Testis (tissue), 3 donors: ENCODE data around the gene ZMIZ1. TPM values are rescaled to one million over a fixed set of nuclear protein-coding genes. Genes with fewer than 3 reads are reported as not detected.
A peak's percentile ranks its signal among the peaks of the same experiment; 100 is the strongest.

Experiments
- DNase-seq: peaks from one replicate; pipeline ENCODE4 v3.0.0-alpha.2; 2019
- H3K27ac ChIP-seq, 2 donors: fragments of 200-600 bp; sonication (generic); one replicate each; pipeline ENCODE4 v1.5.1; 2019
- H3K27me3 ChIP-seq: fragments of 200-600 bp; sonication (generic); one replicate; pipeline ENCODE4 v1.5.1; 2019
- H3K36me3 ChIP-seq: fragments of 200-600 bp; sonication (generic); one replicate; pipeline ENCODE4 v1.5.1; 2017; ENCODE audit warnings: low read depth; ENCODE audit errors: missing control alignments
- H3K4me1 ChIP-seq: fragments of 200-600 bp; sonication (generic); one replicate; pipeline ENCODE4 v1.5.1; 2019
- H3K4me3 ChIP-seq, 2 donors: fragments of 200-600 bp; sonication (generic); one replicate each; pipeline ENCODE4 v1.5.1; 2017 to 2019
- H3K9me3 ChIP-seq: fragments of 200-600 bp; sonication (generic); one replicate; pipeline ENCODE4 v1.5.1; 2017
- POLR2A ChIP-seq: fragments of 450-650 bp; IDR thresholded peaks from one replicate; pipeline ENCODE4 v1.6.1; 2017; ENCODE audit warnings: antibody characterized with exemption, mild to moderate bottlenecking, moderate library complexity
- WGBS, 2 donors: methylation state at CpG; one replicate each; pipeline ENCODE4 v1.1.5; 2018; 5-methylcytosine and 5-hydroxymethylcytosine counted together
- intact Hi-C: fragments of 100-400 bp; cut with DNase I; formaldehyde crosslinking; loops from one replicate; pipeline ENCODE4 v1.15.1; 2023; ENCODE audit warnings: low total_unique reads
- polyA plus RNA-seq: library from polyadenylated mRNA; stranded (reverse); fragments of 350-450 nt; fragmentation: Illumina TruSeq; extraction: RNeasy Lipid Tissue Mini Kit (QIAGEN cat#74804); gene quantifications from one replicate; pipeline ENCODE4 v1.2.3, GENCODE V29; 2014; ENCODE audit warnings: low read depth, low replicate concordance; ENCODE audit not compliant: insufficient read depth
- total RNA-seq, 2 donors: library from RNA; depleted of rRNA; stranded (reverse); fragments of >200 nt; gene quantifications; one replicate each; pipeline ENCODE4 v1.2.3, GENCODE V29; 2016
- TF ChIP-seq, protein P1 (sequence below), 3 experiments: fragments of 450-650 bp in 2 of 3; fragments of 200-600 bp in 1 of 3; sonication (generic) in 1 of 3; IDR thresholded peaks; one replicate each; pipeline ENCODE4 v1.5.1; 2016 to 2019; ENCODE audit warnings: antibody characterized with exemption in 3 of 3, mild to moderate bottlenecking in 2 of 3, moderate library complexity in 1 of 3

Gene ZMIZ1
- total and polyA plus RNA-seq, 3 donors from 2014 or later: 15.2 to 22.0 (median 18.8) TPM

DNA sequence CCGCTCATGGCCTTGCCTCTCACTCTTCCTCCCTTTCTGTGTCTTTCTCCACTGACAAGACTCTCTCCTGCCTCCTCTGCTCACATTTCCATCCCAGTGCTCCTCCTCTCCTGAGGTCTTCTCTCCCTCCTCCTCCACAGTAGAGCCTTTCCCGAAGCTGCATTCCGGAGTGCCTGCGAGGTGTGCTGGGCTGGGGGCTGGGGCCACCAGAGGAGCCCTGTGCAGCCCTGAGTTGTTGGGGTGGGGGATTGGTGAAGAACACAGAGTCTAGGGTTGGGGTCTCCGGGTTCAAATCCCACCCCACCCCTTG is 76.4 kb downstream of the ZMIZ1 start:
- H3K4me3 ChIP-seq: no peak overlapping the region
- DNase-seq: no peak
- peaks cover 49% of the 10 kb centered on the region for H3K4me1 ChIP-seq
- no peak overlapping the region for H3K27ac ChIP-seq
- H3K9me3 ChIP-seq: no peaks in the 10 kb centered on the region
- no peak for TF ChIP-seq POLR2A
- TF ChIP-seq, protein P1, sequence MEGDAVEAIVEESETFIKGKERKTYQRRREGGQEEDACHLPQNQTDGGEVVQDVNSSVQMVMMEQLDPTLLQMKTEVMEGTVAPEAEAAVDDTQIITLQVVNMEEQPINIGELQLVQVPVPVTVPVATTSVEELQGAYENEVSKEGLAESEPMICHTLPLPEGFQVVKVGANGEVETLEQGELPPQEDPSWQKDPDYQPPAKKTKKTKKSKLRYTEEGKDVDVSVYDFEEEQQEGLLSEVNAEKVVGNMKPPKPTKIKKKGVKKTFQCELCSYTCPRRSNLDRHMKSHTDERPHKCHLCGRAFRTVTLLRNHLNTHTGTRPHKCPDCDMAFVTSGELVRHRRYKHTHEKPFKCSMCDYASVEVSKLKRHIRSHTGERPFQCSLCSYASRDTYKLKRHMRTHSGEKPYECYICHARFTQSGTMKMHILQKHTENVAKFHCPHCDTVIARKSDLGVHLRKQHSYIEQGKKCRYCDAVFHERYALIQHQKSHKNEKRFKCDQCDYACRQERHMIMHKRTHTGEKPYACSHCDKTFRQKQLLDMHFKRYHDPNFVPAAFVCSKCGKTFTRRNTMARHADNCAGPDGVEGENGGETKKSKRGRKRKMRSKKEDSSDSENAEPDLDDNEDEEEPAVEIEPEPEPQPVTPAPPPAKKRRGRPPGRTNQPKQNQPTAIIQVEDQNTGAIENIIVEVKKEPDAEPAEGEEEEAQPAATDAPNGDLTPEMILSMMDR (IDR thresholded peaks at IDR 0.05): no peak
- intact Hi-C loops: no loop called here
- H3K27me3 ChIP-seq: no peaks in the 10 kb centered on the region
- 72 to 73% methylated on average over 4 to 5 of the region's 5 CpGs for WGBS, 2 donors
- no peaks in the 10 kb centered on the region for H3K36me3 ChIP-seq

- intact Hi-C loops: no loop called here
- Histone ChIP-seq H3K4me3 (no peak overlapping the region), H3K4me1 (peaks cover 52% of the 10 kb centered on the region), H3K36me3 (no peaks in the 10 kb centered on the region), H3K27ac (peak overlapping the region; percentile 70 to 73), H3K27me3 (no peaks in the 10 kb centered on the region), H3K9me3 (no peaks in the 10 kb centered on the region)
- 86 to 95% methylated on average over 6 to 9 of the region's 9 CpGs for WGBS, 2 donors
- DNase-seq: no peak
- TF ChIP-seq POLR2A: no peak
- TF ChIP-seq, protein P1 (IDR thresholded peaks at IDR 0.05): no peak
Measured at GRCh38 chr10:79145517-79146470, 77.0 kb downstream of the ZMIZ1 start.

GRCh38 chr10:79146611-79147130 is 77.9 kb downstream of the ZMIZ1 start:
- H3K27ac ChIP-seq: peak overlapping the region; percentile 70 to 73
- TF ChIP-seq POLR2A: no peak
- TF ChIP-seq, protein P1 (IDR thresholded peaks at IDR 0.05): peak in 1 of 3 experiments; percentile 48
- intact Hi-C loops: no loop called here
- no peaks in the 10 kb centered on the region for H3K36me3 ChIP-seq
- peaks cover 49% of the 10 kb centered on the region for H3K4me1 ChIP-seq
- peak; percentile 82 for DNase-seq
- no peak overlapping the region for H3K4me3 ChIP-seq
- no peaks in the 10 kb centered on the region for H3K27me3 ChIP-seq
- no peaks in the 10 kb centered on the region for H3K9me3 ChIP-seq
- 33 to 36% methylated on average over 9 to 13 of the region's 13 CpGs for WGBS, 2 donors

DNA sequence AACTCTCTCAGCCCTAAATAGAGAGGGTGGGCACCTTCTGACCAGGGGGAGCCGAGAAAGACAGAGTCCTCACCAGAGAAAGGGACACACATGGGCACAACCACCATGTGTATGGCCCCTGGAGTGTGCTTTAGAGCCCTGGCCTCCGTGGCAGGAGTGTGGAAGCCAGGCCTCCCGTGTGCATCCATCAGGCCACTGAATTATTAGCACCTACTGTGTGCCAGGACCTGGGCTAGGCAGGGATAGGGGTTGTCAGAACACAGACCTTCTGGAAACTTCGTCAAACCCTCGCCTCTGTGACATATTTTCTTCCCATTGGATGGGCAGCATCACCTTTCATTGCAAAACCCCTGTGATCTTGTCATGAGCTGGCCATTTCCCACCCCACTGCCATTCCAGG is 78.5 kb downstream of the ZMIZ1 start:
- 81 to 96% methylated on average over 4 to 5 of the region's 5 CpGs for WGBS, 2 donors
- H3K27ac ChIP-seq: peak overlapping the region; percentile 68 to 73
- H3K9me3 ChIP-seq: no peaks in the 10 kb centered on the region
- no peak overlapping the region for H3K4me3 ChIP-seq
- peaks cover 49% of the 10 kb centered on the region for H3K4me1 ChIP-seq
- DNase-seq: no peak
- no peaks in the 10 kb centered on the region for H3K27me3 ChIP-seq
- no peaks in the 10 kb centered on the region for H3K36me3 ChIP-seq
- no peak for TF ChIP-seq POLR2A
- TF ChIP-seq, protein P1 (IDR thresholded peaks at IDR 0.05): no peak
- intact Hi-C loops: no loop called here
